ENCODE measurements around the gene STIL. TPM values are rescaled to one million over a fixed set of nuclear protein-coding genes. Genes with fewer than 3 reads are reported as not detected.

STIL gene
- total and polyA plus RNA-seq, 2 of the 13 experiments (the other 11 are each of a cell fraction or from before 2014, with no cell fraction given) = 13.7 to 18.6 TPM

GRCh38 chr1:47333922-47334764, 20.2 kb upstream of the STIL start (continued):
- TF ChIP-seq ZNF230 (CRISPR knock-in tag; IDR thresholded peaks at IDR 0.05) (peak; percentile 44), PITX1 (CRISPR knock-in tag; IDR thresholded peaks at IDR 0.05) (peak; percentile 60; the same call in 1 of the 2 replicates), KMT2B (CRISPR knock-in tag; IDR thresholded peaks at IDR 0.05) (0 out of 2 replicates have a peak, but pooled peaks have one; percentile 7), ZNF577 (CRISPR knock-in tag; IDR thresholded peaks at IDR 0.05; ENCODE audit: borderline replicate concordance, low read depth) (no peak), ZNF691 (CRISPR knock-in tag; IDR thresholded peaks at IDR 0.05; ENCODE audit: borderline replicate concordance, low read depth) (no peak; the same call in 1 of the 2 replicates), SP4 (CRISPR knock-in tag; IDR thresholded peaks at IDR 0.05) (peak; percentile 26; the same call in 1 of the 2 replicates), CBX5 (CRISPR knock-in tag; IDR thresholded peaks at IDR 0.05; ENCODE audit: borderline replicate concordance) (no peak), GFI1 (CRISPR knock-in tag; IDR thresholded peaks at IDR 0.05; ENCODE audit: borderline replicate concordance) (peak; percentile 67), TCF7 (IDR thresholded peaks at IDR 0.05; ENCODE audit: low read depth) (no peak), HNRNPH1 (optimal IDR thresholded peaks at IDR 0.05; ENCODE audit: low read depth, low read length) (no peak), FLYWCH1 (CRISPR knock-in tag; IDR thresholded peaks at IDR 0.05) (no peak), RBFOX2 (IDR thresholded peaks at IDR 0.05; ENCODE audit: low read depth, low read length) (peak; percentile 87), SOX13 (IDR thresholded peaks at IDR 0.05) (no peak), SOX13 (CRISPR knock-in tag; conservative IDR thresholded peaks at IDR 0.05 in 1 of 2, IDR thresholded peaks at IDR 0.05 in 1 of 2) (0 out of 4 replicates have a peak, but pooled peaks of 1 of the 2 experiments have one; percentile 16), CREB3 (CRISPR knock-in tag; IDR thresholded peaks at IDR 0.05) (no peak), SNRNP70 (IDR thresholded peaks at IDR 0.05; ENCODE audit: low read depth, low read length) (no peak), ZBTB43 (CRISPR knock-in tag; conservative IDR thresholded peaks at IDR 0.05) (peak; percentile 50; the same call in 1 of the 2 replicates), ZNF337 (CRISPR knock-in tag; IDR thresholded peaks at IDR 0.05; ENCODE audit: borderline replicate concordance, low read depth) (no peak), NR2C2 (CRISPR knock-in tag; IDR thresholded peaks at IDR 0.05; ENCODE audit: borderline replicate concordance) (peak; percentile 73), TCF7L2 (IDR thresholded peaks at IDR 0.05; ENCODE audit: low read depth, low read length) (no peak), ZNF160 (CRISPR knock-in tag; IDR thresholded peaks at IDR 0.05) (no peak), SCMH1 (CRISPR knock-in tag; IDR thresholded peaks at IDR 0.05; ENCODE audit: borderline replicate concordance) (no peak), ZSCAN5A (CRISPR knock-in tag; IDR thresholded peaks at IDR 0.05; ENCODE audit: borderline replicate concordance) (0 out of 2 replicates have a peak, but pooled peaks have one; percentile 58)

All from HepG2 (cell line).